OCI-LY1 (cell line): ENCODE data around the gene P2RY1.

Source experiments
- H2AFZ ChIP-seq: fragments of 200-600 bp; sonication (generic), shearing (Covaris generic); 2 replicates; pipeline ENCODE4 v1.6.0; 2014; ENCODE audit warnings: antibody characterized with exemption, mild to moderate bottlenecking, low read length
- H3F3A ChIP-seq: fragments of 200-600 bp; sonication (generic), shearing (Covaris generic); 2 replicates; pipeline ENCODE4 v1.6.0; 2014; ENCODE audit warnings: mild to moderate bottlenecking, antibody characterized with exemption, low read length, moderate library complexity; ENCODE audit not compliant: insufficient read depth
- H3K27ac ChIP-seq: fragments of 200-600 bp; sonication (generic); 2 replicates; pipeline ENCODE4 v1.5.1; 2014; ENCODE audit warnings: low read length, mixed run types, mild to moderate bottlenecking, low read depth; ENCODE audit not compliant: poor library complexity, severe bottlenecking
- H3K27me3 ChIP-seq: fragments of 200-600 bp; sonication (generic); 2 replicates; pipeline ENCODE4 v1.6.0; 2014; ENCODE audit warnings: antibody characterized with exemption, mild to moderate bottlenecking, low read length, moderate library complexity; ENCODE audit not compliant: insufficient read depth
- H3K36me3 ChIP-seq: fragments of 200-600 bp; sonication (generic); 2 replicates; pipeline ENCODE4 v1.6.1; 2014; ENCODE audit warnings: mild to moderate bottlenecking, antibody characterized with exemption, low read length, moderate library complexity, mixed read lengths; ENCODE audit not compliant: insufficient read depth
- H3K4me1 ChIP-seq: fragments of 200-600 bp; sonication (generic); 2 replicates; pipeline ENCODE4 v1.5.1; 2014; ENCODE audit warnings: mild to moderate bottlenecking, low read length, moderate library complexity; ENCODE audit not compliant: insufficient read depth, severe bottlenecking
- H3K4me2 ChIP-seq: fragments of 200-600 bp; sonication (generic), shearing (Covaris generic); 2 replicates; pipeline ENCODE4 v1.6.1; 2014; ENCODE audit warnings: low read length
- H3K4me3 ChIP-seq: fragments of 200-600 bp; sonication (generic); 2 replicates; pipeline ENCODE4 v1.5.1; 2014; ENCODE audit warnings: low read length, low read depth, mild to moderate bottlenecking, mixed read lengths; ENCODE audit not compliant: poor library complexity, severe bottlenecking
- H3K79me2 ChIP-seq: fragments of 200-600 bp; shearing (Covaris generic); 2 replicates; pipeline ENCODE4 v1.6.1; 2016; ENCODE audit warnings: mixed run types, low read length, mixed read lengths; ENCODE audit not compliant: insufficient read depth
- H3K9ac ChIP-seq: fragments of 200-600 bp; sonication (generic), shearing (Covaris generic); 2 replicates; pipeline ENCODE4 v1.6.1; 2014; ENCODE audit warnings: mild to moderate bottlenecking, low read length, mixed read lengths
- H3K9me2 ChIP-seq: fragments of 200-600 bp; sonication (generic), shearing (Covaris generic); 2 replicates; pipeline ENCODE4 v1.6.1; 2014; ENCODE audit warnings: low read depth, mild to moderate bottlenecking, low read length, mixed read lengths
- H3K9me3 ChIP-seq: fragments of 200-600 bp; shearing (Covaris generic); 2 replicates; pipeline ENCODE4 v1.6.1; 2014; ENCODE audit warnings: low read length, mixed read lengths
- H4K20me1 ChIP-seq: fragments of 200-600 bp; sonication (generic), shearing (Covaris generic); 2 replicates; pipeline ENCODE4 v1.6.0; 2016; ENCODE audit warnings: mild to moderate bottlenecking, low read length; ENCODE audit not compliant: insufficient read depth
- EZH2 ChIP-seq: fragments of 200-600 bp; sonication (generic), shearing (Covaris generic); IDR thresholded peaks from 2 replicates; pipeline ENCODE4 v1.8.0; 2017; ENCODE audit warnings: borderline replicate concordance, mixed run types, mild to moderate bottlenecking, antibody characterized with exemption, low read length, moderate library complexity, mixed read lengths
- TF ChIP-seq, protein P1 (sequence below): fragments of 200-600 bp; sonication (generic), shearing (Covaris generic); IDR thresholded peaks from 2 replicates; pipeline ENCODE4 v1.5.1; 2017; ENCODE audit warnings: mild to moderate bottlenecking, antibody characterized with exemption, low read length, moderate library complexity, mixed read lengths

Gene P2RY1

DNA sequence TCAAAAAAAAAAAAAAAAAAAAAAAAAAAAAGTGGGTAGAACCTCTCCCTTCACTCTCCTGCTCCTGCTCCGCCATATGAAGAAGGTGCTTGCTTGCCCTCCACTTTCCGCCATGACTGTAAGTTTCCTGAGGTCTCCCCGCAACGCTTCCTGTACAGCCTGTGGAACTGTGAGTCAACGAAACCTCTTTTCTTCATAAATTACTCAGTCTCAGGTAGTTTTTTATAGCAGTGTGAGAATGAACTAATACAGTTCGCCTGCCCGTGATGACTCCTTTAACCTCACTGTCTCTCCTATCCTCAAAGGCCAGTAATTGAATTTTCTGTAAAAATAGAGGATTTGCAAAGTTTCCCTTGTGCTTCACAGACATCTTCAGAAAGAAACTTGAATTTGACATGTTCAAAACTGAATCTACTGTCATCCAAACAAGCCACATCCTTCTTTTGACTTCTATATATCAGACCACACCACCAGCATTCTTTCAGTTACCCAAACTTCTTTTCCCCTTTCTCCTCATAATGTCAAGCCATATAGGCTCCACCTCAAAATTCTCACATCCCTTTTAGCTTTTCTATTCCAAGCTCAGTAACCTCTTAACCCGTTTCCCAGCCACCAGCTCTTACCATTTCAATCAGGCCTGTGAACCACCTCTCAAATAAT is 44.3 kb downstream of the P2RY1 start:
- Histone ChIP-seq H4K20me1 (no peaks in the 10 kb centered on the region), H3K9ac (no peak overlapping the region), H3K9me3 (no peaks in the 10 kb centered on the region), H3K4me1 (no peaks in the 10 kb centered on the region), H2AFZ (no peak overlapping the region), H3K4me2 (no peak overlapping the region), H3K4me3 (no peak overlapping the region), H3K36me3 (no peaks in the 10 kb centered on the region), H3F3A (no peaks in the 10 kb centered on the region), H3K9me2 (no peaks in the 10 kb centered on the region), H3K27ac (no peak overlapping the region), H3K79me2 (no peaks in the 10 kb centered on the region), H3K27me3 (no peaks in the 10 kb centered on the region)
- TF ChIP-seq, protein P1, sequence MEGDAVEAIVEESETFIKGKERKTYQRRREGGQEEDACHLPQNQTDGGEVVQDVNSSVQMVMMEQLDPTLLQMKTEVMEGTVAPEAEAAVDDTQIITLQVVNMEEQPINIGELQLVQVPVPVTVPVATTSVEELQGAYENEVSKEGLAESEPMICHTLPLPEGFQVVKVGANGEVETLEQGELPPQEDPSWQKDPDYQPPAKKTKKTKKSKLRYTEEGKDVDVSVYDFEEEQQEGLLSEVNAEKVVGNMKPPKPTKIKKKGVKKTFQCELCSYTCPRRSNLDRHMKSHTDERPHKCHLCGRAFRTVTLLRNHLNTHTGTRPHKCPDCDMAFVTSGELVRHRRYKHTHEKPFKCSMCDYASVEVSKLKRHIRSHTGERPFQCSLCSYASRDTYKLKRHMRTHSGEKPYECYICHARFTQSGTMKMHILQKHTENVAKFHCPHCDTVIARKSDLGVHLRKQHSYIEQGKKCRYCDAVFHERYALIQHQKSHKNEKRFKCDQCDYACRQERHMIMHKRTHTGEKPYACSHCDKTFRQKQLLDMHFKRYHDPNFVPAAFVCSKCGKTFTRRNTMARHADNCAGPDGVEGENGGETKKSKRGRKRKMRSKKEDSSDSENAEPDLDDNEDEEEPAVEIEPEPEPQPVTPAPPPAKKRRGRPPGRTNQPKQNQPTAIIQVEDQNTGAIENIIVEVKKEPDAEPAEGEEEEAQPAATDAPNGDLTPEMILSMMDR: no peak
- TF ChIP-seq EZH2: no peak

DNA sequence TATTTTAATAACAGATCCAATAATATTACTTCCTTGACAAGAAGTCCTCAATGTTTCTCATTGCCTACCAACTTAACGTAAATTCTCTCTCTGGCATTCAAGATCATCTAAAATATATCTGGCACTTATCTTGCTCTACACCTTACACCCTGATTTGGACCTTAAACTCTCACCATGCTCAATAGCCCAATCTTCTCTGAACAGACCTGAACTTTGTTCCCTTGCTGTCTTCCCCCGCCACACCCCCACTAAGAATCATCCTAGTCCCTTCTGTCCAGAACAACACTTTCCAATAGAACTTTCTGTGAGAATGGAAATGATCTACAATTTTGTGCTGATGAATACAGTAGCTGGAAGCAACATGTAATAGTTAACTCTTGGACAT is 44.9 kb downstream of the P2RY1 start:
- Histone ChIP-seq H3K9me3 (no peaks in the 10 kb centered on the region), H4K20me1 (no peaks in the 10 kb centered on the region), H3K9ac (no peak overlapping the region), H3K27ac (no peak overlapping the region), H3K9me2 (no peaks in the 10 kb centered on the region), H3K79me2 (no peaks in the 10 kb centered on the region), H3F3A (no peaks in the 10 kb centered on the region), H3K36me3 (no peaks in the 10 kb centered on the region), H3K4me1 (no peaks in the 10 kb centered on the region), H3K4me2 (no peak overlapping the region), H3K4me3 (no peak overlapping the region), H2AFZ (no peak overlapping the region), H3K27me3 (no peaks in the 10 kb centered on the region)
- no peak for TF ChIP-seq EZH2
- TF ChIP-seq, protein P1: no peak

DNA sequence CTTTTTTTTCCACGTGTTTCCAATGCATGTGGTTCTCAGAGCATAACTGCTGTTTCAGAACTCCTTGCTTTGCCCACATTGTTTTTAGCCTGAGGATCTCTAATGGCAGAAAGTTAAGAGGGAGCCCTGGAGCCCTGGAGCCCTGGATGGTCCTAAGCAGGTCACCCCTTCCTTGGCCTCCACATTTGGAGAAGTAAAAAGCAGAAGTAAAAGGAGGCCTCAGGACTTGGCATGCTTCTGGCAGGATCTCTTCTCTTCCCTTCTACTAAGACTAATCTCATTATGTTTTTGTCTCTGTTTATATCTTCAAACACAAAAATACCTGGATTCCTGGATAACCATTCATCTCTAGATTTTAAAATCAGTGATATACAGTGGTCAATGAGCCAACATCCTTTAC is 50.1 kb downstream of the P2RY1 start:
- H3K9ac ChIP-seq: no peak overlapping the region
- H3K9me3 ChIP-seq: no peaks in the 10 kb centered on the region
- no peaks in the 10 kb centered on the region for H3K9me2 ChIP-seq
- no peak for TF ChIP-seq EZH2
- TF ChIP-seq, protein P1: no peak
- no peak overlapping the region for H3K4me3 ChIP-seq
- H3K36me3 ChIP-seq: no peaks in the 10 kb centered on the region
- no peaks in the 10 kb centered on the region for H4K20me1 ChIP-seq
- no peak overlapping the region for H2AFZ ChIP-seq
- no peak overlapping the region for H3K4me2 ChIP-seq
- no peaks in the 10 kb centered on the region for H3K27me3 ChIP-seq
- no peaks in the 10 kb centered on the region for H3K4me1 ChIP-seq
- no peak overlapping the region for H3K27ac ChIP-seq
- H3F3A ChIP-seq: no peaks in the 10 kb centered on the region
- H3K79me2 ChIP-seq: no peaks in the 10 kb centered on the region
